H1 (cell line): Measurements from ENCODE around the gene RAD51B. TPM values are rescaled to one million over a fixed set of nuclear protein-coding genes. Genes with fewer than 3 reads are reported as not detected.

Source experiments
- CTCF ChIA-PET: fragments of 300-600 bp; sonication (Branson Sonifier 250); formaldehyde crosslinking; loops from one replicate; lab custom pipeline; 2021; ENCODE audit not compliant: partially characterized antibody; lab: Charles Lee
- POLR2A ChIA-PET: fragments of 300-600 bp; sonication (Branson Sonifier 250); formaldehyde crosslinking; loops from one replicate; lab custom pipeline; 2021; ENCODE audit warnings: inconsistent platforms; ENCODE audit not compliant: partially characterized antibody; lab: Charles Lee
- DNase-seq, 2 experiments: peaks; one replicate each; pipeline versions ENCODE4 v3.0.0 to v3.0.0-alpha.2; 2010 to 2022; ENCODE audit warnings: low spot score in 2 of 2, low read depth in 1 of 2, mixed read lengths in 1 of 2
- FAIRE-seq: peaks from 2 replicates; lab custom pipeline; 2011; peaks lifted over from hg19 to GRCh38; lab: Jason Lieb, UNC
- H2AFZ ChIP-seq: 2 replicates; pipeline ENCODE4 v1.8.1; 2012; ENCODE audit warnings: low read length, inconsistent platforms
- H2AK5ac ChIP-seq: 2 replicates; pipeline ENCODE4 v1.6.1; 2013; ENCODE audit warnings: low read depth, low read length
- H2BK120ac ChIP-seq: replicated peaks from 2 replicates; pipeline ENCODE3; 2013; ENCODE audit warnings: low read depth, low read length, inconsistent platforms
- H2BK12ac ChIP-seq: 2 replicates; pipeline ENCODE4 v1.6.1; 2013; ENCODE audit warnings: low read depth, low read length
- H2BK15ac ChIP-seq: 2 replicates; pipeline ENCODE4 v1.6.1; 2013; ENCODE audit warnings: low read length
- H2BK20ac ChIP-seq: 2 replicates; pipeline ENCODE4 v1.6.1; 2013; ENCODE audit warnings: low read length
- H2BK5ac ChIP-seq: 2 replicates; pipeline ENCODE4 v1.6.1; 2013; ENCODE audit warnings: low read depth, low read length
- H3K14ac ChIP-seq: 2 replicates; pipeline ENCODE4 v1.6.1; 2013; ENCODE audit warnings: inconsistent platforms; ENCODE audit not compliant: insufficient read length
- H3K18ac ChIP-seq: 2 replicates; pipeline ENCODE4 v1.6.1; 2013; ENCODE audit warnings: low read length; ENCODE audit errors: extremely low read depth
- H3K23ac ChIP-seq: 2 replicates; pipeline ENCODE4 v1.6.1; 2013; ENCODE audit warnings: inconsistent platforms; ENCODE audit not compliant: insufficient read length
- H3K23me2 ChIP-seq: 2 replicates; pipeline ENCODE4 v1.6.1; 2013; ENCODE audit warnings: low read depth, low read length
- H3K27ac ChIP-seq: 2 replicates; pipeline ENCODE4 v1.6.1; 2011; ENCODE audit warnings: low read depth, low read length, inconsistent platforms
- H3K27me3 ChIP-seq, 4 experiments: replicated peaks in 1 of 4; 1 replicate in 1 of 4; 2 replicates in 3 of 4; pipeline versions ENCODE4 v1.6.1 to v1.8.1; 2011 to 2013; ENCODE audit warnings: low read length in 3 of 4, mild to moderate bottlenecking in 3 of 4, inconsistent platforms in 2 of 4, mixed read lengths in 2 of 4, moderate library complexity in 1 of 4; ENCODE audit not compliant: control insufficient read depth in 3 of 4, insufficient read depth in 3 of 4; ENCODE audit errors: extremely low read depth in 1 of 4
- H3K36me3 ChIP-seq, 4 experiments: 2 replicates each; pipeline versions ENCODE4 v1.6.1 to v1.8.1; 2011 to 2013; ENCODE audit warnings: mild to moderate bottlenecking in 4 of 4, low read length in 3 of 4, moderate library complexity in 2 of 4, control low read depth in 1 of 4, inconsistent platforms in 1 of 4; ENCODE audit not compliant: insufficient read depth in 4 of 4, control insufficient read depth in 2 of 4
- H3K4ac ChIP-seq: replicated peaks from 2 replicates; pipeline ENCODE3; 2013; ENCODE audit warnings: low read length, low read depth, mixed read lengths, inconsistent platforms; ENCODE audit not compliant: insufficient read length
- H3K4me1 ChIP-seq, 4 experiments: replicated peaks in 1 of 4; 1 replicate in 1 of 4; 2 replicates in 3 of 4; pipeline versions ENCODE4 v1.6.1 to v1.8.1; 2011 to 2013; ENCODE audit warnings: low read length in 3 of 4, inconsistent platforms in 2 of 4, mixed read lengths in 1 of 4; ENCODE audit not compliant: insufficient read depth in 4 of 4, control insufficient read depth in 3 of 4
- H3K4me2 ChIP-seq, 2 experiments: 2 replicates each; pipeline versions ENCODE4 v1.6.1 to v1.8.1; 2011 to 2013; ENCODE audit warnings: low read depth in 2 of 2, low read length in 2 of 2, control low read depth in 1 of 2, inconsistent platforms in 1 of 2, mild to moderate bottlenecking in 1 of 2; ENCODE audit not compliant: insufficient read depth in 1 of 2
- H3K4me3 ChIP-seq, 4 experiments: fragments of 200-600, 300-600 bp in 1 of 4; sonication (generic), shearing (Covaris generic), sonication (Bioruptor Twin) in 1 of 4; 2 replicates each; pipeline versions ENCODE4 v1.5.1 to v1.8.1; 2011 to 2016; ENCODE audit warnings: low read length in 4 of 4, low read depth in 3 of 4, control low read depth in 2 of 4, inconsistent platforms in 2 of 4, mild to moderate bottlenecking in 2 of 4, mixed read lengths in 1 of 4, moderate library complexity in 1 of 4; ENCODE audit not compliant: insufficient read depth in 2 of 4; ENCODE audit errors: extremely low read depth in 1 of 4
- H3K56ac ChIP-seq: replicated peaks from 2 replicates; pipeline ENCODE3; 2013; ENCODE audit warnings: low read depth, mild to moderate bottlenecking, mixed read lengths, low read length, inconsistent platforms; ENCODE audit not compliant: insufficient read length
- H3K79me1 ChIP-seq: 2 replicates; pipeline ENCODE4 v1.6.1; 2013; ENCODE audit warnings: low read depth, low read length, control low read depth
- H3K79me2 ChIP-seq, 2 experiments: 2 replicates each; pipeline versions ENCODE4 v1.6.1 to v1.8.1; 2012 to 2013; ENCODE audit warnings: low read length in 2 of 2, mild to moderate bottlenecking in 2 of 2, inconsistent platforms in 1 of 2; ENCODE audit not compliant: insufficient read depth in 2 of 2, control insufficient read depth in 1 of 2
- H3K9ac ChIP-seq, 4 experiments: replicated peaks in 1 of 4; 1 replicate in 1 of 4; 2 replicates in 3 of 4; pipeline versions ENCODE4 v1.6.1 to v1.8.1; 2011 to 2013; ENCODE audit warnings: low read depth in 3 of 4, low read length in 3 of 4, control low read depth in 2 of 4, mild to moderate bottlenecking in 2 of 4, moderate library complexity in 2 of 4, inconsistent platforms in 1 of 4; ENCODE audit errors: extremely low read depth in 1 of 4
- H3K9me3 ChIP-seq, 2 experiments: 2 replicates each; pipeline versions ENCODE4 v1.6.1 to v1.8.1; 2012 to 2013; ENCODE audit warnings: mild to moderate bottlenecking in 2 of 2, moderate library complexity in 2 of 2, control low read depth in 1 of 2, inconsistent platforms in 1 of 2, low read depth in 1 of 2, low read length in 1 of 2, mixed read lengths in 1 of 2; ENCODE audit not compliant: insufficient read depth in 2 of 2
- H4K20me1 ChIP-seq, 2 experiments: replicated peaks in 1 of 2; 2 replicates each; pipeline versions ENCODE3 to v1.8.1; 2011 to 2013; ENCODE audit warnings: inconsistent platforms in 2 of 2, low read length in 2 of 2, mild to moderate bottlenecking in 1 of 2; ENCODE audit not compliant: insufficient read depth in 2 of 2, control insufficient read depth in 1 of 2
- H4K5ac ChIP-seq: 2 replicates; pipeline ENCODE4 v1.6.1; 2013; ENCODE audit warnings: low read length, low read depth, mixed read lengths, inconsistent platforms; ENCODE audit not compliant: insufficient read length
- H4K8ac ChIP-seq: 2 replicates; pipeline ENCODE4 v1.8.0; 2013; ENCODE audit warnings: mild to moderate bottlenecking, moderate library complexity, low read length, inconsistent platforms; ENCODE audit not compliant: insufficient read depth; ENCODE audit errors: extremely low read depth
- H4K91ac ChIP-seq: replicated peaks from 2 replicates; pipeline ENCODE3; 2013; ENCODE audit warnings: low read length, mixed read lengths, inconsistent platforms; ENCODE audit not compliant: insufficient read length
- BCL11A ChIP-seq, 2 experiments: IDR thresholded peaks; one replicate each; pipeline ENCODE4 v1.6.1; 2011; ENCODE audit warnings: low read depth in 2 of 2, low read length in 2 of 2, mild to moderate bottlenecking in 2 of 2
- CBX5 ChIP-seq: fragments of 300-800, 300-1000 bp; sonication (generic); IDR thresholded peaks from 2 replicates; pipeline ENCODE4 v1.7.1; 2016; ENCODE audit warnings: antibody characterized with exemption, low read length, low read depth
- EP300 ChIP-seq, 2 experiments: IDR thresholded peaks; 1 replicate in 1 of 2; 2 replicates in 1 of 2; pipeline ENCODE4 v1.6.1; 2011 to 2012; ENCODE audit warnings: low read depth in 2 of 2, low read length in 2 of 2, mild to moderate bottlenecking in 2 of 2, borderline replicate concordance in 1 of 2, inconsistent platforms in 1 of 2, moderate library complexity in 1 of 2
- JUN ChIP-seq: IDR thresholded peaks from 2 replicates; pipeline ENCODE4 v1.6.1; 2011; ENCODE audit warnings: low read depth, mild to moderate bottlenecking, improper control_type of control experiment, low read length
- JUND ChIP-seq: IDR thresholded peaks from 2 replicates; pipeline ENCODE4 v1.6.1; 2011; ENCODE audit warnings: mild to moderate bottlenecking, improper control_type of control experiment, low read length
- PHF8 ChIP-seq: fragments of 200-600 bp; sonication (generic); conservative IDR thresholded peaks from 2 replicates; pipeline ENCODE4 v1.7.1; 2012; ENCODE audit warnings: low read depth, mild to moderate bottlenecking, inconsistent platforms, low read length, moderate library complexity
- POU5F1 ChIP-seq: IDR thresholded peaks from 2 replicates; pipeline ENCODE4 v1.6.1; 2011; ENCODE audit warnings: low read depth, mild to moderate bottlenecking, low read length, moderate library complexity
- SIRT6 ChIP-seq: IDR thresholded peaks from one replicate; pipeline ENCODE4 v1.7.1; 2012; ENCODE audit warnings: low read length, inconsistent platforms
- TAF7 ChIP-seq: optimal IDR thresholded peaks from 2 replicates; pipeline ENCODE3; 2011; ENCODE audit warnings: low read depth, mild to moderate bottlenecking, inconsistent platforms, low read length, moderate library complexity, borderline replicate concordance
- WGBS, 2 experiments: shearing (Covaris generic) in 1 of 2; methylation state at CpG; one replicate each; pipeline versions ENCODE4 v1.1.6 to v1.1.7; 2013 to 2015; ENCODE audit warnings: low lambda C conversion rate in 2 of 2, mixed read lengths in 2 of 2, inconsistent platforms in 1 of 2, low coverage in 1 of 2, missing lambda C conversion rate in 1 of 2; ENCODE audit not compliant: insufficient replicate concordance in 2 of 2, insufficient coverage in 1 of 2, insufficient read length in 1 of 2; ENCODE audit errors: extremely low coverage in 1 of 2, missing lambda C conversion rate in 1 of 2; 5-methylcytosine and 5-hydroxymethylcytosine counted together
- polyA plus RNA-seq, 7 experiments: library from polyadenylated mRNA; depleted of rRNA in 3 of 7; stranded (reverse) in 5 of 7; unstranded in 2 of 7; fragments of >200 nt in 5 of 7; fragments of 200-250 nt in 2 of 7; gene quantifications; 1 replicate in 5 of 7; 2 replicates in 1 of 7; 4 replicates in 1 of 7; pipeline versions ENCODE4 v1.2.1 to v1.2.3, GENCODE V29; 2011 to 2013; ENCODE audit warnings: missing spikeins in 2 of 7, mixed read lengths in 2 of 7
- total RNA-seq: library from RNA; stranded (reverse); fragmentation: NEBNext Ultra II Directional; extraction: Animal tissue kit (Norgen Biotek cat#: 25700); gene quantifications from 2 replicates; pipeline ENCODE4 v1.2.1, GENCODE V29; 2021
- TF ChIP-seq, protein P1 (sequence below): IDR thresholded peaks from 2 replicates; pipeline ENCODE4 v1.6.1; 2012; ENCODE audit warnings: inconsistent platforms
- TF ChIP-seq, protein P2 (sequence below), 3 experiments: IDR thresholded peaks; 1 replicate in 2 of 3; 2 replicates in 1 of 3; pipeline versions ENCODE4 v1.5.1 to v1.6.1; 2011; ENCODE audit warnings: low read length in 3 of 3, mild to moderate bottlenecking in 3 of 3, inconsistent platforms in 2 of 3, low read depth in 1 of 3, moderate library complexity in 1 of 3; ENCODE audit not compliant: insufficient read depth in 1 of 3; ENCODE audit errors: control extremely low read depth in 1 of 3

The RAD51B gene
- total and polyA plus RNA-seq, 2 of the 8 experiments (the other 6 are each of a cell fraction or from before 2014, with no cell fraction given), result 3.9 to 14.9 TPM

DNA sequence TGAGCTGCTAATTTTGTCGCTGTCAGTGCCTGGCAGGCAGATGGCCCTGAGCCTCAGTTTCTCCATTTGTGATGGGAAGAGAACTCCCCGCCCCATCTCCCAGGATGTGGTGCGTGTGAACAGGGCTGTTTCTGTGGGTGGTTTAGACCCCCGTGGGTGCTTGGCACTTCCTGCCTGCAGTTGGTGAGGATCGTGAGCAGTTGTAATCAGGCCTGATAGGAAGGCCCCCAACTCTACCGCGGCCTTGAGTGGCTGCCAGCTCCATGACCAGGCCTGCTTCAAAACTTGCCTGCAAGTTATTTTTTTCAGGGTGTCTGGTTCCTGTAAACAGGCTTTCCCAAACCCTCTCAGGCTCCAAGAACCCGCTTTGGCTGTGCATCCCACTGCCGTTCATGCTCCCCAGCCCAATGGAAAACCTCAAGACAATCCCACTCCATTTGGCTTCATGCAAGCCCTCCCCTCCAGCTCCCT, 834.9 kb downstream of the RAD51B start:
- Histone ChIP-seq H3K79me1 (no peaks in the 10 kb centered on the region), H3K4me3 (no peak overlapping the region), H2BK12ac (peak overlapping the region; percentile 80; the same call in 1 of the 2 replicates), H4K91ac (no peak overlapping the region), H3K23ac (no peak overlapping the region), H2BK20ac (no peak overlapping the region), H3K79me2 (no peaks in the 10 kb centered on the region), H3K18ac (no peak overlapping the region), H2AFZ (no peak overlapping the region), H2BK120ac (no peak overlapping the region), H3K27ac (no peak overlapping the region), H3K27me3 (no peaks in the 10 kb centered on the region; a peak in 1 of 7 replicates), H3K36me3 (no peaks in the 10 kb centered on the region), H4K5ac (no peak overlapping the region), H2BK15ac (no peak overlapping the region), H4K8ac (no peak overlapping the region), H3K4me2 (no peak overlapping the region), H3K23me2 (no peaks in the 10 kb centered on the region), H3K56ac (no peak overlapping the region), H2AK5ac (no peak overlapping the region), H3K9me3 (no peaks in the 10 kb centered on the region), H3K14ac (no peak overlapping the region), H3K4me1 (peaks cover 0 to 2% (median 0%) of the 10 kb centered on the region in 4 experiments; a peak in 1 of 7 replicates), H4K20me1 (no peaks in the 10 kb centered on the region), H3K4ac (no peak overlapping the region), H2BK5ac (no peak overlapping the region), H3K9ac (no peak overlapping the region)
- no peak for FAIRE-seq
- ChIA-PET POLR2A (interaction anchor here (1.2 kb wide), 1 partner anchor 25 kb away, joined by 4 read pairs; no protein-coding TSS in a partner anchor), CTCF (interaction anchor here (1.0 to 2.2 kb wide), 5 partner anchors 11 to 221 kb away, joined by 3 to 6 read pairs (median 4); no protein-coding TSS in a partner anchor)
- DNase-seq, result peak in 1 of 2 experiments; percentile 30
- 92% methylated on average over 9 of the region's 9 CpGs; no CpG with 5 or more reads in 1 of the 2 experiments for WGBS, 2 experiments
- TF ChIP-seq JUND (no peak), EP300 (IDR thresholded peaks at IDR 0.05; ENCODE audit: borderline replicate concordance in 1 of 2, low read depth in 2 of 2, low read length in 2 of 2) (no peak), SIRT6 (no peak), POU5F1 (no peak), PHF8 (no peak), TAF7 (no peak), BCL11A (IDR thresholded peaks at IDR 0.05; ENCODE audit: low read depth in 2 of 2, low read length in 2 of 2) (no peak), CBX5 (no peak), JUN (no peak)
- TF ChIP-seq, protein P1, sequence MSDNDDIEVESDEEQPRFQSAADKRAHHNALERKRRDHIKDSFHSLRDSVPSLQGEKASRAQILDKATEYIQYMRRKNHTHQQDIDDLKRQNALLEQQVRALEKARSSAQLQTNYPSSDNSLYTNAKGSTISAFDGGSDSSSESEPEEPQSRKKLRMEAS, result no peak
- TF ChIP-seq, protein P2, sequence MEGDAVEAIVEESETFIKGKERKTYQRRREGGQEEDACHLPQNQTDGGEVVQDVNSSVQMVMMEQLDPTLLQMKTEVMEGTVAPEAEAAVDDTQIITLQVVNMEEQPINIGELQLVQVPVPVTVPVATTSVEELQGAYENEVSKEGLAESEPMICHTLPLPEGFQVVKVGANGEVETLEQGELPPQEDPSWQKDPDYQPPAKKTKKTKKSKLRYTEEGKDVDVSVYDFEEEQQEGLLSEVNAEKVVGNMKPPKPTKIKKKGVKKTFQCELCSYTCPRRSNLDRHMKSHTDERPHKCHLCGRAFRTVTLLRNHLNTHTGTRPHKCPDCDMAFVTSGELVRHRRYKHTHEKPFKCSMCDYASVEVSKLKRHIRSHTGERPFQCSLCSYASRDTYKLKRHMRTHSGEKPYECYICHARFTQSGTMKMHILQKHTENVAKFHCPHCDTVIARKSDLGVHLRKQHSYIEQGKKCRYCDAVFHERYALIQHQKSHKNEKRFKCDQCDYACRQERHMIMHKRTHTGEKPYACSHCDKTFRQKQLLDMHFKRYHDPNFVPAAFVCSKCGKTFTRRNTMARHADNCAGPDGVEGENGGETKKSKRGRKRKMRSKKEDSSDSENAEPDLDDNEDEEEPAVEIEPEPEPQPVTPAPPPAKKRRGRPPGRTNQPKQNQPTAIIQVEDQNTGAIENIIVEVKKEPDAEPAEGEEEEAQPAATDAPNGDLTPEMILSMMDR (IDR thresholded peaks at IDR 0.05; ENCODE audit: control extremely low read depth in 1 of 3, insufficient read depth in 1 of 3, low read depth in 1 of 3, low read length in 3 of 3), result no peak
